ENCODE measurements around the gene NBR1.
"Not testable (repeated sequence)": the region's sequence is repeated elsewhere in the genome, so short reads cannot be mapped to it uniquely, and the experiment has no call there.

Gene NBR1

DNA sequence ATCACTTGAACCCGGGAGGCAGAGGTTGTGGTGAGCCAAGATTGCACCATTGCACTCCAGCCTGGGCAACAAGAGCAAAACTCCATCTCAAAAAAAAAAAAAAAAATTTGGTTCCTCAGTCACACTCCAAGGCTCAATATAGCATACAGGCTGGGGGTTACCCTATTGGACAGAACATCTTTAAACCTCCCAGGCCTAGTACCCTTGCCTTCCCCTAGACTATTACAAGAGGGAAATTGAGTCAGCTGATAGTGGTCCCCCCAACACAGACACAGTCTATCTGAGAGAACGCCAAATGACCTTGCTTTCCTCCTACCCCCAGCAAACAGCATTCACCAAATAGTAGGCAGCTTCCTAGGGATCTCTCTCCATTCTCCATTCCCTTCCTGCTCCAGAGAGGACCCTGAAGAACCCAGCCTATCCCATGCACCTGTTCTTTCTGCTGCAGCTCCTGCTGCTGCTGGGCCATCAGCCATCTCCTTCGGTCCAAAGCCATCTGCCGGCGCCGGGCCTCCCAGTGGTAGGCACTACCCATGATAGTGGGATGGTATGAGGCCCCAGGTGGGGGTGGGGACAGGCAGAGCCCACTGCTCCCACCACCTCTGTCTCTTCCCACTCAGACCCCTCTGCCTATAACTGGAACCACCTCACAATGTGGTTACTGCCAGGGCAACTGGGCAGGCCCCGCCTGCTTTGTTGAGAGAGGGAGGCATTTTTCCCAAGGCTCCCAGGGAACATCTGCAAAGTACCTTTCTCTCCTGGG lies 57.2 kb downstream of the NBR1 start, which contains the start of gene CCDC200:
Gene CCDC200, minus strand, starts transcription at position 604 of the 763 bp plus-strand sequence. Its CDS starts 69 bp downstream, at position 535.
- not testable (repeated sequence) for H3K4me3 ChIP-seq (ENCODE audit: insufficient read depth, low read depth, low read length); H3K9me3 ChIP-seq (ENCODE audit: control insufficient read depth, low read length); H3K36me3 ChIP-seq (ENCODE audit: control insufficient read depth, insufficient read depth, low read length); H3K27ac ChIP-seq (ENCODE audit: insufficient read depth, low read depth, low read length, poor library complexity, severe bottlenecking); H3K4me1 ChIP-seq (ENCODE audit: control insufficient read depth, insufficient read depth, low read length); H3K27me3 ChIP-seq (ENCODE audit: control insufficient read depth, insufficient read depth, low read length, poor library complexity, severe bottlenecking)
- WGBS, 2 experiments = no CpG with 5 or more reads among the region's 7 CpGs

- not testable (repeated sequence) for H3K27ac ChIP-seq (ENCODE audit: insufficient read depth, low read depth, low read length, poor library complexity, severe bottlenecking); H3K4me1 ChIP-seq (ENCODE audit: control insufficient read depth, insufficient read depth, low read length); H3K4me3 ChIP-seq (ENCODE audit: insufficient read depth, low read depth, low read length); H3K27me3 ChIP-seq (ENCODE audit: control insufficient read depth, insufficient read depth, low read length, poor library complexity, severe bottlenecking); H3K9me3 ChIP-seq (ENCODE audit: control insufficient read depth, low read length); H3K36me3 ChIP-seq (ENCODE audit: control insufficient read depth, insufficient read depth, low read length)
- WGBS, 2 experiments = 91 to 92% methylated on average over 13 to 20 of the region's 40 CpGs
Measured at GRCh38 chr17:43231205-43232020, 60.4 kb downstream of the NBR1 start.

DNA sequence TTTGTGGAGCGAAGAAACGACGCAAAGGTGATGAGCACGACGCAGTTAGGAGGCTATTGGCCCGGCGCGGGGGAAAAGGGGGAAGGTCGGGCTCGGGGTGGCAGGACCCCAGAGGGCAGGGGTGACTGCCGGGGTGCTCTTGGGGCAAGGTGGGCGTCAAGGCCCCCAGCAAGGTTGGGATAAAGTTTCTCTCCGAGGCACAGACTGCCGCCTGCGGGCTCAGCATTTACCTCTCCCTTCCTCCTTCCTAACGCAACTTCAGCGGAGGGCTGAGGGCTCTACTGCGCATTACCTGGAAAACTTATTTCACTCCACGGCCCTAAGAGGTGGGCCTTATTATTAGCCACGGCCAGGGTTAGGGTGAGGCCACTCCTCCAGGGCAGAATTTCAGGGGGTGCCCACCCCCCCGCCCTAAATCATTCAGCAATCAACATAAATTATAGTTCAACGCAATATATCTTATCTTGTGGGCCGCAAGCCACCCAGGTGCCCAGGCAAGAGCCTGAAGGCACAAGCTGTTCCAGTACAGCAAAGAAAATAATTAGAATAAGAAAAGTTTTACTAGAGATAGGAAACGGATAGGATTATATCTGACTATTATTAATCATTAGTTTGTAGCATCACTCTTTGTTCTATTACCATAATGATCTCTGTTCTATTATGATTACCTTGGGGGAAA lies 61.1 kb downstream of the NBR1 start:
- H3K27me3 ChIP-seq (ENCODE audit: control insufficient read depth, insufficient read depth, low read length, poor library complexity, severe bottlenecking); H3K4me1 ChIP-seq (ENCODE audit: control insufficient read depth, insufficient read depth, low read length); H3K4me3 ChIP-seq (ENCODE audit: insufficient read depth, low read depth, low read length); H3K36me3 ChIP-seq (ENCODE audit: control insufficient read depth, insufficient read depth, low read length); H3K9me3 ChIP-seq (ENCODE audit: control insufficient read depth, low read length); H3K27ac ChIP-seq (ENCODE audit: insufficient read depth, low read depth, low read length, poor library complexity, severe bottlenecking): not testable (repeated sequence)
- WGBS, 2 experiments = 96% methylated on average over 12 to 13 of the region's 24 CpGs

DNA sequence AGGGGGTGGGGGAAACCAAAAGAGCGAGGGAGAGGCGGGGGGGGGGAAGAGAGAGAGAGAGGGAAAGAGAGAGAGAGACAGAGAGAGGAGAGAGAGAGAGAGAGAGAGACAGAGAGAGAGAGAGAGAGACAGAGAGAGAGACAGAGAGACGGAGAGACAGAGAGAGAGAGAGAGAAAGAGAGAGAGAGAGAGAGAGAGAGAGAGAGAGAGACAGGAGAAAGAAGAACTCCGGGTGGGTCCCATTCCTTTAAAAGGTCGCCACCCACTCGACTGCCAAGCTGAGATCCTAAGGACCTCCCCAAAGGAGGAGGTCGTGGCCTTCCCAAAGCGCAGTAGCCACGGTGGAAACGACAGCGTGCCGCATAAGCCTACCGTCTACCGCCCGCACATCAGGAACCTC lies 62.2 kb downstream of the NBR1 start:
- WGBS, 2 experiments = no CpG with 5 or more reads among the region's 15 CpGs
- not testable (repeated sequence) for H3K9me3 ChIP-seq (ENCODE audit: control insufficient read depth, low read length); H3K36me3 ChIP-seq (ENCODE audit: control insufficient read depth, insufficient read depth, low read length); H3K4me3 ChIP-seq (ENCODE audit: insufficient read depth, low read depth, low read length); H3K27me3 ChIP-seq (ENCODE audit: control insufficient read depth, insufficient read depth, low read length, poor library complexity, severe bottlenecking); H3K27ac ChIP-seq (ENCODE audit: insufficient read depth, low read depth, low read length, poor library complexity, severe bottlenecking); H3K4me1 ChIP-seq (ENCODE audit: control insufficient read depth, insufficient read depth, low read length)

DNA sequence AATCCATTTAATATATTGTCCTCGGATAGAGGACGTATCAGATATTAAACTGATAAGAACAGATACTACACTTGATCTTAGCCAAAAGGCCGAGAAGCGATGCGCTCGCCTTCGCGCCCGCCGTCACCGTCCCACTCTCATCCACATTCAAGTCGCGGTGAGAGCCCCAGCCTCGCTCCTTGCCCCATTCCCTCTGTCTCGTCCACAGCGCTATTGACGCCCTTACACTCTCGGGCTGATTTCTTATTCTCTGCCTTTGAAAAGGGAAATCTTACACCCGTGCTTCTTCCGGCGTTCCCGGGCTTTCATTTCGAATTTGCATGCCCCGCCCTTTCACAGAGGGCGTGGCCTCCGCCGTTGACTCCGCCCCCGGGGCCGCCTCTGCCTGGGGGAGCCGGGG lies 62.9 kb downstream of the NBR1 start, which contains the start of gene RNU2-1:
Gene RNU2-1, minus strand, starts transcription at position 101 of the 400 bp plus-strand sequence.
- not testable (repeated sequence) for H3K4me1 ChIP-seq (ENCODE audit: control insufficient read depth, insufficient read depth, low read length); H3K27me3 ChIP-seq (ENCODE audit: control insufficient read depth, insufficient read depth, low read length, poor library complexity, severe bottlenecking); H3K9me3 ChIP-seq (ENCODE audit: control insufficient read depth, low read length); H3K4me3 ChIP-seq (ENCODE audit: insufficient read depth, low read depth, low read length); H3K27ac ChIP-seq (ENCODE audit: insufficient read depth, low read depth, low read length, poor library complexity, severe bottlenecking); H3K36me3 ChIP-seq (ENCODE audit: control insufficient read depth, insufficient read depth, low read length)
- WGBS, 2 experiments = no CpG with 5 or more reads among the region's 31 CpGs

- H3K4me3 ChIP-seq (ENCODE audit: insufficient read depth, low read depth, low read length); H3K9me3 ChIP-seq (ENCODE audit: control insufficient read depth, low read length); H3K27ac ChIP-seq (ENCODE audit: insufficient read depth, low read depth, low read length, poor library complexity, severe bottlenecking); H3K27me3 ChIP-seq (ENCODE audit: control insufficient read depth, insufficient read depth, low read length, poor library complexity, severe bottlenecking); H3K4me1 ChIP-seq (ENCODE audit: control insufficient read depth, insufficient read depth, low read length); H3K36me3 ChIP-seq (ENCODE audit: control insufficient read depth, insufficient read depth, low read length): not testable (repeated sequence)
- no CpG with 5 or more reads among the region's 26 CpGs for WGBS, 2 experiments
Measured at GRCh38 chr17:43239597-43239996, 68.6 kb downstream of the NBR1 start.

GRCh38 chr17:43240596-43241352 lies 69.8 kb downstream of the NBR1 start:
- H3K36me3 ChIP-seq (ENCODE audit: control insufficient read depth, insufficient read depth, low read length); H3K27me3 ChIP-seq (ENCODE audit: control insufficient read depth, insufficient read depth, low read length, poor library complexity, severe bottlenecking); H3K9me3 ChIP-seq (ENCODE audit: control insufficient read depth, low read length); H3K4me1 ChIP-seq (ENCODE audit: control insufficient read depth, insufficient read depth, low read length); H3K27ac ChIP-seq (ENCODE audit: insufficient read depth, low read depth, low read length, poor library complexity, severe bottlenecking); H3K4me3 ChIP-seq (ENCODE audit: insufficient read depth, low read depth, low read length): not testable (repeated sequence)
- WGBS, 2 experiments = no CpG with 5 or more reads among the region's 34 CpGs

DNA sequence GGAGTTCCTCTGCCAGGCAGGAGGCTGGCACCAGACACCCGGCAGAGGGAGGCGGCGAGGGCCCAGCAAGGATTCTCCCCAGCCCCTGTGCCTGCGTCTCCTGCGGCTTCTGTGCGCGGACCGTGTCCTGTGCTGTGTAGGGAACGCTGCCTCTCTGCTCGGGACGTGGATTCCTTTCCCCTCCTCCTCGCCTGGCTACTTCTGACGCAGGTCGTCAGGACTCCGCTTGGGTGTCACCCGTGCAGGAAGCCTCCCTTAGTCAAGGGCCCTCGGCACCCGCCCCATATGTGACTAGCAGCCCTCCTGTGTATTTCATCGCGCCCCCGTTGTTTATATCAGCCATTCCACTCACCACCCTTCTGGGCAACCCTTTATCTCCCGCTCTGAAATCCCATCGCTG lies 75.4 kb downstream of the NBR1 start:
- WGBS, 2 experiments = 42 to 80% methylated on average over 7 to 10 of the region's 23 CpGs
- H3K27ac ChIP-seq (ENCODE audit: insufficient read depth, low read depth, low read length, poor library complexity, severe bottlenecking); H3K9me3 ChIP-seq (ENCODE audit: control insufficient read depth, low read length); H3K27me3 ChIP-seq (ENCODE audit: control insufficient read depth, insufficient read depth, low read length, poor library complexity, severe bottlenecking); H3K4me3 ChIP-seq (ENCODE audit: insufficient read depth, low read depth, low read length); H3K4me1 ChIP-seq (ENCODE audit: control insufficient read depth, insufficient read depth, low read length); H3K36me3 ChIP-seq (ENCODE audit: control insufficient read depth, insufficient read depth, low read length): not testable (repeated sequence)

Measured in ectodermal cell (in vitro differentiated cells).